T-helper 1 cell treated with Interleukin-12 subunit alpha and Interleukin-12 subunit beta and Interleukin-4 antibody, amounts not matched to agents 30 μg/mL and 1 μg/mL, for 36 hours (primary cell): Measurements from ENCODE around the gene PARP16.

ENCODE experiments used
- H3K27ac Mint-ChIP-seq: one replicate; pipeline ENCODE4 v1.8.0; 2021; ENCODE audit warnings: mild to moderate bottlenecking, mixed read lengths
- H3K27me3 Mint-ChIP-seq: one replicate; pipeline ENCODE4 v1.8.0; 2021; ENCODE audit warnings: low read depth, mixed read lengths
- H3K36me3 Mint-ChIP-seq: one replicate; pipeline ENCODE4 v1.8.0; 2021; ENCODE audit warnings: low read depth, mixed read lengths
- H3K4me1 Mint-ChIP-seq: one replicate; pipeline ENCODE4 v1.8.0; 2021; ENCODE audit warnings: low read depth, mixed read lengths
- H3K4me3 Mint-ChIP-seq: one replicate; pipeline ENCODE4 v1.8.0; 2021; ENCODE audit warnings: mild to moderate bottlenecking, moderate library complexity, mixed read lengths
- H3K9me3 Mint-ChIP-seq: one replicate; pipeline ENCODE4 v1.8.0; 2021; ENCODE audit warnings: mixed read lengths

PARP16 gene, protein sequence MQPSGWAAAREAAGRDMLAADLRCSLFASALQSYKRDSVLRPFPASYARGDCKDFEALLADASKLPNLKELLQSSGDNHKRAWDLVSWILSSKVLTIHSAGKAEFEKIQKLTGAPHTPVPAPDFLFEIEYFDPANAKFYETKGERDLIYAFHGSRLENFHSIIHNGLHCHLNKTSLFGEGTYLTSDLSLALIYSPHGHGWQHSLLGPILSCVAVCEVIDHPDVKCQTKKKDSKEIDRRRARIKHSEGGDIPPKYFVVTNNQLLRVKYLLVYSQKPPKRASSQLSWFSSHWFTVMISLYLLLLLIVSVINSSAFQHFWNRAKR

GRCh38 chr15:65286704-65287519 is at the start of gene PARP16:
PARP16 (minus strand) TSS chr15:65286883; CDS start chr15:65286426, 457 bp downstream.
- peak within 1 kb of the TSS; percentile 75 for H3K27ac Mint-ChIP-seq
- no peaks in the 10 kb centered on the region for H3K27me3 Mint-ChIP-seq
- no peaks in the 10 kb centered on the region for H3K9me3 Mint-ChIP-seq
- peaks cover 23% of the 10 kb centered on the region for H3K4me1 Mint-ChIP-seq
- peak within 1 kb of the TSS; percentile 83 for H3K4me3 Mint-ChIP-seq
- peaks cover 9% of the 10 kb centered on the region for H3K36me3 Mint-ChIP-seq

DNA sequence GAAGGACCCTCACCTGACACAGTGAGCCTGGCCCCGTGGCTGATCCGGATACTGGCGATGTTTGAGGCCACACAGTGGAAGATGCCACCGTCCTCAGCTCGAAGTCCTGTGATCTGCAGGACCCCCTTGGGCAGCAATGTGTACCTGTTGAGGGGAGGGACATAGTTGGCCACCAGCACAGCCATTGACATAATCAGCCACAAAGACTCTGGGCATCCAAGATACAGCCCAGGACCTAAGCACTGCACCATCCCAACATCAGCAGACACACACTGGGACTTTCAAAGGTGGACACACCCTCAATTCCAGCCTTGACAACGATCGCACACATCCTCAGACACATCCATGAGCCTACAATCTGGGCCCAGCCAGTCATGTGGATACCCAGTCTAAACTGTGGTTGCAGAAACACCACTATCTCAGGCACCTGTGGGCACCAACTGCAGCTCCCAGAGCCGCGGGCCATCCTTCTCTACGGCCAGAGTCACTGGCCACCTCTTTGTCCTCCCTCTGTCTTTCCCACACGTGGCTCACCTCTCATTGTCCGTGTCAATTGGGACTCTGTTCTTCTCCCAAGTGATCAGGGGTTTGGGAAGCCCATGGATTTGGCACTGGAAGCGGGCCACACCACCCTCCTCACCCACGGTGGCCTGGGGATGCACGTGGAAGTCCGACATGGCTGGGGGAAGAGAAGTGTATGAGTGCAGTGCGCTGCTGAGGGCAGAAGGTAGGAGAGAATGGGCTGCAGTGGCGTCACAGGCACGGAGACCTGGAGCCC is 48.8 kb upstream of the PARP16 start:
- no peak overlapping the region for H3K4me3 Mint-ChIP-seq
- no peak overlapping the region for H3K27ac Mint-ChIP-seq
- peaks cover 4% of the 10 kb centered on the region for H3K4me1 Mint-ChIP-seq
- H3K9me3 Mint-ChIP-seq: no peaks in the 10 kb centered on the region
- peaks cover 10% of the 10 kb centered on the region for H3K27me3 Mint-ChIP-seq
- no peaks in the 10 kb centered on the region for H3K36me3 Mint-ChIP-seq

DNA sequence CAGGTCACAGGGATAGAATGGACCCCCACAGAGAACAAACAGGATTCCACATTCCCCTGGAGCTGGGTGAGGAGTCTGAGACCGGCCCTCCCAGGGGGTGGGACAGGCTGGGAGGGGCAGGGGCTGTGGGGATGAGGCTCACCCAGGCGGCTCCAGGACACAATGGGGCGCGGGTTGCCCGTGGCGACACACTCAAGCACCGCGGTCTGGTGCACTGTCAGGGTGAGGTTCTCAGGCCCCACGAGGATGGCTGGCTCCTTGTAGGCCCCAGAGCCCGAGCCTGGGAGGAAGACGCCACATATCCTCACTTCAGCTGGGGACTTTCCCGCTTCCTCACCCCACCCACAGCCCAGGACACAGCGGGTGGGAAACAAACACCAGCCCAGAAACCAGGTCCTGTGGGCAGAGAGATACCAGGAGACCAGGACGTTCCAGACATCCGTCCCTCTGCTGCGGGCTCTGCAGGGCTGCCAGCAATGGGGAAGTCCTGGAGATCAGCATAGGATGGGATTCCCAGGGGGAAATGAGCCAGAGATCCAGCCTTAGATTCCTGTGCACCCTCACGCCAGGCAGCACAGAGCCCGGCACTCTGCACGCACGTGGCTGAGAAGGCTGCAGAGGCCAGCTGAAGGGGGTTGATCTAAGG is 48.0 kb upstream of the PARP16 start:
- Mint-ChIP-seq H3K4me3 (no peak overlapping the region), H3K27me3 (peaks cover 2% of the 10 kb centered on the region), H3K9me3 (no peaks in the 10 kb centered on the region)

GRCh38 chr15:65333856-65334255 is 47.2 kb upstream of the PARP16 start:
- H3K27ac Mint-ChIP-seq: no peak overlapping the region
- H3K4me1 Mint-ChIP-seq: no peaks in the 10 kb centered on the region
- H3K27me3 Mint-ChIP-seq: no peaks in the 10 kb centered on the region
- H3K36me3 Mint-ChIP-seq: no peaks in the 10 kb centered on the region
- no peak overlapping the region for H3K4me3 Mint-ChIP-seq
- H3K9me3 Mint-ChIP-seq: no peaks in the 10 kb centered on the region

More for the DNA sequence above, 48.0 kb upstream of the PARP16 start:
- Mint-ChIP-seq H3K4me1 (peaks cover 1% of the 10 kb centered on the region), H3K27ac (no peak overlapping the region), H3K36me3 (no peaks in the 10 kb centered on the region)

- Mint-ChIP-seq H3K36me3 (no peaks in the 10 kb centered on the region), H3K9me3 (no peaks in the 10 kb centered on the region), H3K4me3 (no peak overlapping the region), H3K27me3 (no peaks in the 10 kb centered on the region), H3K27ac (no peak overlapping the region), H3K4me1 (no peaks in the 10 kb centered on the region)
Measured at GRCh38 chr15:65333148-65333820, 46.6 kb upstream of the PARP16 start.

DNA sequence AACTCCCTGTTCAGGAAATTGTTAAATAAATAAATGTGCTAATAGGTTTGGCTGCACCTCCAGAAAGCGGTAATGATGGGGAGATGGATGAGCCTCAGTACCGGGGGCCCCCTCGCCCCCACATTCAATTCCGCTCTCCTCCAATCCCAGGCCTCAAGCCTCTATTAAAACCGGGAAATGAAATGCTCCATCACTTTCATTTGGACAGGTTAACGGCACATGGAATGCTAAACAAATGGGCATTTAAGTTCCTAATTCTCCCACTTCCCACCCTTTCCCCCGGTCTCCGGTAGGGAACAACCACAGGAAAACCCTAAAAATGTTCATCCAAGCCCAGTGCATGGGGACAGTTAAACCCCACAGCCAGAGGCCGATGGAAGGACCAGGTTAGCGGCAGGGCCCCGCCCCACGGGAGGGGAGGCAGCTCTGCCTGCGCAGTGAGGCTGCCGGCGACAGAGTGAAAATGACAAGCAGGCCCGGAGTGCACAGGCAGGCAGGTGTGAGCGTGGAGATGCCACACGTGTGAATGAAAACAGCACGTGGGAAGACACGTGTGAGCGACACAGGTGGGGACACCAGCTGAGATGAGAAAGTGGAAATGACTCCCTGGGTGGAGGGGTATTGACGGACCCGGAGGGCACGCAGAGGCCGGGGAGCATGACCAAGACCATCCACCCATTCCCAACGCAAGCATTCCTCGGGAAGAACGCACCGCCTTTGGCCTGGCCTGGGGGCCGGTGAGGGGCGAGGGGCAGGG is 45.9 kb upstream of the PARP16 start:
- H3K27me3 Mint-ChIP-seq: peaks cover 6% of the 10 kb centered on the region

DNA sequence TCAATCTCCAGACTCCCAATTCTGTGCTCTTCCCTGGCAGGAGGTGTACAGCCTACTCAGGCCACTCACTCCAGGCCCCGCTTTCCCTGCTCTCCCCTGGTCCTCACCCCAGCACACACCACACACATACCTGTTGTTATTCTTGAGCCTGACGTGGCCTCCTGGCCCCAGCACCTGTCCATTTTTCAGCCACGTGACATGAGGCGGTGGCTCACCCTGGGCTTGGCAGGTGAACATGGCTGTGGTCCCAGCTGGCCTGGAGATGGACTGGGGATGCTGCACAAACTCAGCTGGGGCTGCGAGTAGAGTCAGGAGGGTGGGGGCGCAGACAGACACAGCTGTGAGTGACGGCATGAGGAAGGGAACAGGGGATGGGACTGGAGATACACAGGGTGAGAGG is 45.1 kb upstream of the PARP16 start:
- no peak overlapping the region for H3K4me3 Mint-ChIP-seq
- no peaks in the 10 kb centered on the region for H3K9me3 Mint-ChIP-seq
- no peak overlapping the region for H3K27ac Mint-ChIP-seq
- no peaks in the 10 kb centered on the region for H3K4me1 Mint-ChIP-seq
- peaks cover 6% of the 10 kb centered on the region for H3K27me3 Mint-ChIP-seq
- H3K36me3 Mint-ChIP-seq: no peaks in the 10 kb centered on the region

More for the DNA sequence above, 45.9 kb upstream of the PARP16 start:
- Mint-ChIP-seq H3K9me3 (no peaks in the 10 kb centered on the region), H3K4me3 (no peak overlapping the region), H3K36me3 (no peaks in the 10 kb centered on the region), H3K27ac (no peak overlapping the region), H3K4me1 (no peaks in the 10 kb centered on the region)

DNA sequence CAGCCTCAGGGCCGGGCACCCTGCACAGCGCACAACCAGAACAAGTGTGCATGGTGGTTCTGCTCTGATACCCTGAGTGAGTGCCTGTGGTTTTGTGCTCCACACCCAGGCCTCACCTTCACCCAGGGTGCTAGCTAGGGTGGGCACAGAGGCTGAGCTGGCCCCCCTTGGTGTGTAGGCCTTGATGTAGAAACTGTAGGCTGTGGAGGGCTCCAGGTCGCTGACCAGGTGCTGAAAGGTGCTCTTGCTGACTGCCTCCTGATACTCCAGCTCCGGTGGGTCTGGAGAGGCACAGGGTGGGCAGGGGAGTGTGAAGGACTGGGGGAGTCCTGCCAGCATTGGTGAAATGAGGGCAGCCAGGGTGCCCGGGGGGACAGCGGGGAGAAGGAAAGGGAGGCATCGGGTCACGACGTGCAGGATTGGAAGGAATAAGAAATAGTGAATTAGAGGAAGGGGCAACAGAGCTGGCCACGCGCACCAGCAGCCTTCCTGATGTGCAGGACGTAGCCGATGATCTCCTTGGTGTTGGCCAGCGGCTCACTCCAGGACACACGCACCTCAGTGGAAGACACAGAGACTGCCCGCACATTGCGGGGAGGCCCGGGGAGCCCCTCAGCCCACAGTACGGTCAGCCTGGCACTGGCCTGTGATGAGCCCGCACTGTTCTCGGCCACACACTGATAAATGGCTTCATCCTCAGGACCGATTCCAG is 44.4 kb upstream of the PARP16 start:
- Mint-ChIP-seq H3K9me3 (no peaks in the 10 kb centered on the region), H3K4me3 (no peak overlapping the region), H3K27ac (no peak overlapping the region), H3K4me1 (no peaks in the 10 kb centered on the region), H3K27me3 (peaks cover 6% of the 10 kb centered on the region), H3K36me3 (no peaks in the 10 kb centered on the region)

- Mint-ChIP-seq H3K27ac (no peak overlapping the region), H3K4me3 (no peak overlapping the region), H3K4me1 (no peaks in the 10 kb centered on the region), H3K9me3 (no peaks in the 10 kb centered on the region), H3K36me3 (no peaks in the 10 kb centered on the region), H3K27me3 (peaks cover 6% of the 10 kb centered on the region)
Measured at GRCh38 chr15:65329984-65330735, 43.5 kb upstream of the PARP16 start.

GRCh38 chr15:65329288-65329983 is 42.8 kb upstream of the PARP16 start:
- no peaks in the 10 kb centered on the region for H3K9me3 Mint-ChIP-seq
- H3K36me3 Mint-ChIP-seq: no peaks in the 10 kb centered on the region
- H3K4me3 Mint-ChIP-seq: no peak overlapping the region
- no peaks in the 10 kb centered on the region for H3K4me1 Mint-ChIP-seq
- peaks cover 6% of the 10 kb centered on the region for H3K27me3 Mint-ChIP-seq
- H3K27ac Mint-ChIP-seq: no peak overlapping the region

GRCh38 chr15:65328506-65329287 is 42.0 kb upstream of the PARP16 start:
- Mint-ChIP-seq H3K4me1 (no peaks in the 10 kb centered on the region), H3K27ac (no peak overlapping the region), H3K36me3 (no peaks in the 10 kb centered on the region), H3K4me3 (no peak overlapping the region), H3K9me3 (no peaks in the 10 kb centered on the region), H3K27me3 (peaks cover 6% of the 10 kb centered on the region)
